SK-N-SH (cell line): Measurements from ENCODE around the gene FBH1. TPM values are rescaled to one million over a fixed set of nuclear protein-coding genes. Genes with fewer than 3 reads are reported as not detected.

Experiments used
- CTCF ChIA-PET: fragments of 300-600, 350-600 bp; formaldehyde crosslinking; extraction: SDS; loops from one replicate; lab custom pipeline; 2021; lab: Yijun Ruan, JAX
- POLR2A ChIA-PET: fragments of 350-600 bp; sonication (Branson Sonifier 250); formaldehyde crosslinking; extraction: SDS; loops from one replicate; lab custom pipeline; 2020; ENCODE audit warnings: antibody characterized with exemption, inconsistent platforms; lab: Yijun Ruan, JAX
- DNase-seq: peaks from one replicate; pipeline ENCODE4 v3.0.0; 2012
- H2AFZ ChIP-seq: fragments of 200-600 bp; sonication (generic); 2 replicates; pipeline ENCODE4 v1.8.1; 2016; ENCODE audit warnings: antibody characterized with exemption, mild to moderate bottlenecking, low read depth
- H3F3A ChIP-seq: fragments of 200-600 bp; sonication (generic); replicated peaks from 2 replicates; pipeline ENCODE3; 2016; ENCODE audit warnings: antibody characterized with exemption, mild to moderate bottlenecking; ENCODE audit not compliant: insufficient read depth
- H3K27ac ChIP-seq, 2 experiments: fragments of 200-500 bp in 1 of 2; fragments of 200-600 bp in 1 of 2; sonication (Bioruptor generic) in 1 of 2; sonication (generic), shearing (Covaris generic) in 1 of 2; 2 replicates each; pipeline versions ENCODE4 v1.5.1 to v1.6.1; 2014 to 2016; ENCODE audit warnings: low read depth in 2 of 2, inconsistent platforms in 1 of 2, low read length in 1 of 2, mild to moderate bottlenecking in 1 of 2, mixed read lengths in 1 of 2
- H3K27me3 ChIP-seq: fragments of 200-600 bp; sonication (generic), shearing (Covaris generic); 2 replicates; pipeline ENCODE4 v1.6.1; 2016; ENCODE audit warnings: mixed run types; ENCODE audit not compliant: insufficient read depth
- H3K36me3 ChIP-seq, 2 experiments: fragments of 200-500 bp in 1 of 2; fragments of 200-600 bp in 1 of 2; sonication (Bioruptor generic) in 1 of 2; sonication (generic) in 1 of 2; replicated peaks in 1 of 2; 2 replicates each; pipeline versions ENCODE3 to v1.5.1; 2014 to 2016; ENCODE audit warnings: low read length in 1 of 2, mild to moderate bottlenecking in 1 of 2; ENCODE audit not compliant: insufficient read depth in 2 of 2, control insufficient read depth in 1 of 2
- H3K4me1 ChIP-seq, 2 experiments: fragments of 200-500 bp in 1 of 2; fragments of 200-600 bp in 1 of 2; sonication (Bioruptor generic) in 1 of 2; sonication (generic), shearing (Covaris generic) in 1 of 2; 2 replicates each; pipeline versions ENCODE4 v1.5.1 to v1.6.1; 2014 to 2016; ENCODE audit warnings: low read depth in 1 of 2, low read length in 1 of 2, mixed run types in 1 of 2; ENCODE audit not compliant: insufficient read depth in 2 of 2, control insufficient read depth in 1 of 2
- H3K4me2 ChIP-seq: fragments of 200-600 bp; sonication (generic), shearing (Covaris generic); 2 replicates; pipeline ENCODE4 v1.6.1; 2017; ENCODE audit warnings: mixed run types
- H3K4me3 ChIP-seq, 2 experiments: fragments of 200-500 bp in 1 of 2; fragments of 200-600 bp in 1 of 2; sonication (Bioruptor generic) in 1 of 2; sonication (generic), shearing (Covaris generic) in 1 of 2; 2 replicates each; pipeline versions ENCODE4 v1.5.1 to v1.8.1; 2014 to 2016; ENCODE audit warnings: low read depth in 2 of 2, inconsistent platforms in 1 of 2, low read length in 1 of 2, mild to moderate bottlenecking in 1 of 2, mixed read lengths in 1 of 2, moderate library complexity in 1 of 2
- H3K79me2 ChIP-seq: fragments of 200-600 bp; sonication (generic); 2 replicates; pipeline ENCODE4 v1.8.1; 2017; ENCODE audit warnings: mild to moderate bottlenecking; ENCODE audit not compliant: insufficient read depth
- H3K9ac ChIP-seq: fragments of 200-600 bp; sonication (generic); 2 replicates; pipeline ENCODE4 v1.6.1; 2017; ENCODE audit warnings: mixed run types
- H3K9me2 ChIP-seq: fragments of 200-600 bp; sonication (generic); 2 replicates; pipeline ENCODE4 v1.6.1; 2017; ENCODE audit warnings: mixed run types
- H3K9me3 ChIP-seq: fragments of 200-600 bp; sonication (generic); 2 replicates; pipeline ENCODE4 v1.6.1; 2017; ENCODE audit warnings: mixed run types, mild to moderate bottlenecking, moderate library complexity
- H4K20me1 ChIP-seq: fragments of 200-600 bp; sonication (generic); 2 replicates; pipeline ENCODE4 v1.6.1; 2017; ENCODE audit warnings: mild to moderate bottlenecking, mixed run types; ENCODE audit not compliant: insufficient read depth
- CHD2 ChIP-seq: fragments of 150-350 bp; IDR thresholded peaks from 2 replicates; pipeline ENCODE4 v1.6.1; 2018; ENCODE audit warnings: low read length; ENCODE audit not compliant: partially characterized antibody
- ELF1 ChIP-seq: IDR thresholded peaks from 2 replicates; pipeline ENCODE4 v1.4.0; 2012
- EP300 ChIP-seq, 2 experiments: IDR thresholded peaks; 2 replicates each; pipeline versions ENCODE4 v1.4.0 to v1.6.1; 2012; ENCODE audit warnings: borderline replicate concordance in 1 of 2, low read depth in 1 of 2, low read length in 1 of 2
- EZH2phosphoT487 ChIP-seq: fragments of 200-600 bp; sonication (generic); IDR thresholded peaks from 2 replicates; pipeline ENCODE4 v1.6.1; 2017; ENCODE audit warnings: low read depth, mixed run types, mild to moderate bottlenecking, antibody characterized with exemption, moderate library complexity, borderline replicate concordance
- FOXM1 ChIP-seq: IDR thresholded peaks from 2 replicates; pipeline ENCODE4 v1.4.0; 2012; ENCODE audit warnings: low read depth, mild to moderate bottlenecking
- GATA2 ChIP-seq: sonication (generic); formaldehyde crosslinking; IDR thresholded peaks from 2 replicates; pipeline ENCODE4 v1.5.0; 2020; ENCODE audit warnings: mild to moderate bottlenecking, missing genetic modification reagents
- MEF2A ChIP-seq: IDR thresholded peaks from 2 replicates; pipeline ENCODE4 v1.4.0; 2012; ENCODE audit warnings: low read depth, borderline replicate concordance
- MXI1 ChIP-seq: IDR thresholded peaks from 2 replicates; pipeline ENCODE4 v1.6.1; 2012; ENCODE audit warnings: mild to moderate bottlenecking, low read depth, low read length, improper control_type of control experiment
- NRF1 ChIP-seq: IDR thresholded peaks from 2 replicates; pipeline ENCODE4 v1.6.1; 2012; ENCODE audit warnings: low read depth, mild to moderate bottlenecking, low read length
- POLR2AphosphoS5 ChIP-seq: IDR thresholded peaks from 2 replicates; pipeline ENCODE4 v1.6.1; 2012; ENCODE audit warnings: low read depth, low read length
- SIN3A ChIP-seq: IDR thresholded peaks from 2 replicates; pipeline ENCODE4 v1.6.1; 2012; ENCODE audit warnings: low read depth, mild to moderate bottlenecking, low read length, moderate library complexity, borderline replicate concordance
- YY1 ChIP-seq: IDR thresholded peaks from 2 replicates; pipeline ENCODE4 v1.4.0; 2012; ENCODE audit warnings: low read depth, mild to moderate bottlenecking
- WGBS: methylation state at CpG from one replicate; pipeline ENCODE4 v1.1.6; 2017; ENCODE audit warnings: low lambda C conversion rate; 5-methylcytosine and 5-hydroxymethylcytosine counted together
- polyA plus RNA-seq, 3 experiments: library from polyadenylated mRNA; depleted of rRNA; stranded (reverse); fragments of >200 nt; gene quantifications; 2 replicates each; pipeline ENCODE4 v1.2.3, GENCODE V29; 2012

The FBH1 gene
- polyA plus RNA-seq, 1 of the 3 experiments (the other 2 are of a cell fraction): 60.9 TPM

DNA sequence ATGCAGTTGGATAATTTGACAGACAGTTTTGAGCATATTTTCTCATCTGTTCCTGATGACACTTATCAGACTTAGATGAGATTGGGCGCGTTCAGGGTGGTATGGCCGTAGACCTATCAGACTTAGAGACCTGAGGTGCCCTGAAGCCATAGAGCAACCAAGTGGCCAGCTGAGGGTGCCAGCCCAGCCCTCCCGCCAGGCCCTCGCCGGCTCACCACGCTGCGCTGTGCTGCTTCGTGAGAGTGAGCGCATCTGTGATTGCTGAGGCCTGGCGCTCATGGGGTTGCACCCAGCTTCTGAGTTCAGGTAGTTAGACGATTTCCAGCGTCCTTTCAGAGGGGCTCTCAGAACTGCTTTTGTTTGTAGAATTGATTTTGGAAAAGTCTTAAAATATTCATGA, 10.2 kb downstream of the FBH1 start:
- Histone ChIP-seq H4K20me1 (0 out of 2 replicates have a peak, but pooled peaks cover 9% of the 10 kb centered on the region), H3K4me2 (no peak overlapping the region), H2AFZ (no peak overlapping the region), H3K27ac (no peak overlapping the region), H3F3A (no peaks in the 10 kb centered on the region), H3K9ac (no peak overlapping the region), H3K79me2 (peaks cover 90% of the 10 kb centered on the region), H3K4me3 (no peak overlapping the region), H3K27me3 (no peaks in the 10 kb centered on the region), H3K9me2 (no peaks in the 10 kb centered on the region), H3K36me3 (peaks cover 21 to 49% of the 10 kb centered on the region in 2 experiments), H3K9me3 (0 out of 2 replicates have a peak, but pooled peaks cover 5% of the 10 kb centered on the region), H3K4me1 (no peaks in the 10 kb centered on the region)
- POLR2A ChIA-PET: no interaction called here
- 96% methylated on average over 10 of the region's 13 CpGs for WGBS
- CTCF ChIA-PET: no interaction called here
- no peak for DNase-seq
- TF ChIP-seq POLR2AphosphoS5 (no peak), MEF2A (no peak), GATA2 (CRISPR knock-in tag) (no peak), EP300 (IDR thresholded peaks at IDR 0.05; ENCODE audit: borderline replicate concordance in 1 of 2, low read depth in 1 of 2, low read length in 1 of 2) (no peak), CHD2 (no peak)
- TF ChIP-seq, all 33 proteins: peak for 0

DNA sequence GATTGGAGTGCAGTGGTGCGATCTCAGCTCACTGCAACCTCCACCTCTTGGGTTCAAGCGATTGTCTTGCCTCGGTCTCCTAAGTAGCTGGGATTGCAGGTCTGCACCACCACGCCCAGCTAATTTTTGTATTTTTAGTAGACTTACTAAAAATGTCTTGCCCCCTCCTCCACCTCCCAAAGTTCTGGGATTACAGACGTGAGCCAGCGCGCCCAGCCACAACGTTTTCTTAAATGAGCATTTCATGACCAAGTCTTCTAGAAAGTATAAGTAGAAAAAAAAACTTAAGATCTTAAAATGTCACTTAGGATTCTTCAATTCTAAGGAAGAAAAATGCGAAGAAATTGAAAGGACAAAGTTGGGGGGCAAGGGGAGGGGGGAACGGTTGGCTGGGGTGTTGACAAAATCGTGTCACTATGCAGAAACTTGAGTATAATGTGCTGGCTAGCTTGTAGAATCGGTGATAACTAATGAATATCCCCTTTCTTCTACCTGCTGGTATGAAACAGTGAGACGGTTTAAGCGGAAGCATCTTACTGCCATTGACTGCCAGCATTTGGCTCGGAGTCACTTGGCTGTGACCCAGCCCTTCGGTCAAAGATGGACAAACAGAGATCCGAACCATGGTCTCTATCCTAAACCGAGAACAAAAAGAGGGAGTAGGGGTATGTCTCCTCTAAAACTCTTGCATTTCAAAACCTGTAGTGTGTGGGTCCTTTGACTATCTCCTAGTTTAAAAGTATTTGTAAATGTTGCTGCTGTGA, 12.7 kb downstream of the FBH1 start:
- 95% methylated on average over 18 of the region's 18 CpGs for WGBS
- ChIA-PET CTCF (interaction anchor here (1.1 to 1.2 kb wide), 2 partner anchors 14 to 55 kb away, joined by 3 read pairs; no protein-coding TSS in a partner anchor), POLR2A (no interaction called here)
- Histone ChIP-seq H3K9me3 (0 out of 2 replicates have a peak, but pooled peaks cover 4% of the 10 kb centered on the region), H4K20me1 (0 out of 2 replicates have a peak, but pooled peaks cover 9% of the 10 kb centered on the region), H3K4me2 (no peak overlapping the region), H3K4me1 (no peaks in the 10 kb centered on the region), H3F3A (no peaks in the 10 kb centered on the region), H3K79me2 (peaks cover 84% of the 10 kb centered on the region), H3K27ac (no peak overlapping the region), H3K36me3 (peaks cover 12 to 41% of the 10 kb centered on the region in 2 experiments), H3K9ac (no peak overlapping the region), H3K27me3 (no peaks in the 10 kb centered on the region), H3K9me2 (no peaks in the 10 kb centered on the region), H3K4me3 (no peak overlapping the region), H2AFZ (no peak overlapping the region)
- no peak for DNase-seq
- TF ChIP-seq YY1 (no peak), SIN3A (no peak), FOXM1 (no peak), MXI1 (no peak), NRF1 (no peak), EP300 (IDR thresholded peaks at IDR 0.05; ENCODE audit: borderline replicate concordance in 1 of 2, low read depth in 1 of 2, low read length in 1 of 2) (no peak), EZH2phosphoT487 (no peak), ELF1 (no peak)
